HG03060 (cell line): Measurements from ENCODE around the gene MSI2.

Source experiments
- ATAC-seq: cut with Tn5 transposase; IDR thresholded peaks from one replicate; pipeline ENCODE4 v1.9.1; 2021; ENCODE audit warnings: low read depth, moderate number of reproducible peaks; ENCODE audit not compliant: unreplicated experiment

The MSI2 gene

DNA sequence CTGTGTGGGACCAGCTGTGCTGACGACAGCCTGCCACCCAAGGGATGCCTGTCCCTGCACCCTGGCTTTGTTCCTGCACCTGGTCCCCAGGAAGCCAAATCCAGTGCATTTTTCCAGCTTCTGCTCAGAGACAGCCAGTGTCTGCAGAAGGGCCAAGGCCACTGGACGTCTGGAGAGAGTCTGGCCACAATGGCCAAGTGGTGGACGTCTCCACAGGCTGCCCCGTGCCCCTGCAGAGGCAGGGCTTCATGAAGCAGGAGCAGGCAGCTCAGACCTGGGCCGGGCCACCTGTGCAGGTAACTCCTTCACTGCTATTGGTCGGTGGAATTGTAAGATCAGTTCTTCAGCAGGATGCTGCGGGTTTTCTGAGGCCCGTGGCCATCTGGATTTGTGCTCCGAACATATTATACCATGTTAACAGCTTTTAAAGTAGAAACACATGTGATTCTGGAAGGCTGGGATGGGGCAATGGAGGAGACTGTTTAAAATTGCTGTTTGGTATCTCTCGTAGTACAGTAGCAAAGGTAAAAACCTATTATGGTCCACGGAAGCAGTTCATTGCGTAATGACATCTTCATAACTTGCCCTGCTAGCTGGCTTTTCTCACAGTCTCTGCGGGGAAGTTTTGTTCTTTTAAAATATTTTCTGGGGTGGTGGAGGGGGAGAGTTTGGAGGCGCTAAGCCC lies 303.5 kb downstream of the MSI2 start:
- ATAC-seq, result no peak

- ATAC-seq, result no peak
Measured at GRCh38 chr17:57560319-57560705, 304.0 kb downstream of the MSI2 start.

- ATAC-seq, result no peak
Measured at GRCh38 chr17:57561072-57561861, 304.9 kb downstream of the MSI2 start.

DNA sequence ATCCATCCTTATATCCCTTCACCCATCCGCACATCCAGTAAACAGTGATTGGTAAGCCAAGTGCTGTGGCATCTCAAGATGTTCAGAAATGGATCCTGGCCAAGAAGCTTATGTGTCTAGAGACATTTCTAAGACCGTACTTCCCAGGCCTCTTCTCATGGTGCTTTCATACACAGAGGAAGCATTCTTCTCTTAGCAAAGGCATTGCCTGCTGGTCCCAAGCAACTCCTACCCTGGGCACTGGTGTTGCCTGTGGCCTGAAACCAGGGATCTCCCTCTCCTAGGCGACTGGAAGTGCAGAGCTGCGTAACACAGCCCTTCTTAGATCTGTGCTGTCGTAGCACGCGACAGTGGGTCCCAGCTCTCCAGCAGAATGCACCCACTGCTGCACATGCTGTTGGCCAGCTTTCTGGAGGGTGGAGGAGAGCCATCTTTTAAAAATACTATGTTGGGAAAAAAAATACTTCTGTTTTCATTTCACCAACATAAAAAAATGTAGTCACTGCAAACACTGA lies 305.9 kb downstream of the MSI2 start:
- ATAC-seq, result no peak

DNA sequence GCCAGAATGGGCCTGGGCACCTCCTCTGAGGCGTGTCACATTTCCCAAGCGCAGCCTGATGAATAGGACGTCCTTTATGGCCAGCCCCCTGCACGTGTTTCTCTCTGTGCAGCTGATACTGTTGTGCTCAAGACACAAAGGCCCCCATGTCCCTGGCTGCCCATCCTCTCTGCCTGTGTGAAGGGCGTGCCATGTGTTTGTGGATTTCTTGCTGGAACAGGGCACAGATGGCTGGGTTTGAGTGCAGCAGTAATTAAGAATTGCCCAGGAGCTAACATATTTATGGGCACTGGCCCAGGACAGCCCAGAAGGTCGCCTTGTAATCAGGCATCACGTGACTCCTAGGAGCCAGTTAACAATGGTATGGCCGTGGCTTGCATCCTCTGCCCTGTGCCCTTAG lies 307.6 kb downstream of the MSI2 start:
- ATAC-seq, result no peak

DNA sequence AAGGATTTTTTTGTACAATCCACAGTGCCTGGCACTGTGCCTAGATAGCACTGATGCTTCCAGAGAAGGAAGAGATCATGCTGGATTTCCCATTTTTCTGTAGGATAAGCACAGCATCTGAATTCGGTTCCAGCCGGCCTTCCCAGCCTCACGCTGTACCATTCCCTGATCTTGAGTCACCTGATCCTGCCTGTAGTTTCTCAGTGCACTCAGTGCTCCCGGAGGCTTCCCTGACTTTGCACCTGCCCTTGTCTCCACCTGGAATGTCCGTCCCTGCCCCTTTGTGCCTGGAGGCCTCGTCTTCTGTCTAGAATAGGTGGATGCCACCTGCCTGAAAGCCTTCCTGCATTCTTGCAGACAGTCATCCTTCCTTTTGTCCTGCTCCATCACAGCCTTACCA lies 308.9 kb downstream of the MSI2 start:
- no peak for ATAC-seq

DNA sequence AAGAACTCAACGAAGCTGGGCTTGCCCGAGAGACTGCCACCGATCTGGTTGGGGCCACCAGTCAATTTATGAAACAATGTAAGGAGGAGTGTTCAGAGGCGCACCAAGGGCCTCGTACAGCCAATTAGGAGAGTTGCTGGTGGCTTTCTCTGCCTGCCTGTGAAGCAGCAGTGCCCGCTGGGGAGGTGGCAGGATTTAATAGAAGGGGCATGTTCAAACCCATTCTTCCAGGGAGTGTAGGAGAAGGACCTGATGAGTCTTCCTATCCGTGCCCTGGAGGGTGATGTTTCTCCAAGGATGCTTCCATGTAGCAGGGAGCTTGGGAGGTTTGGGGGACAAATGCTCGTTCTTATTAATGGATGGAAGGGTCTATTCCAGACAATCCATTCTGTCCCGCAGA lies 310.4 kb downstream of the MSI2 start:
- ATAC-seq, result no peak

DNA sequence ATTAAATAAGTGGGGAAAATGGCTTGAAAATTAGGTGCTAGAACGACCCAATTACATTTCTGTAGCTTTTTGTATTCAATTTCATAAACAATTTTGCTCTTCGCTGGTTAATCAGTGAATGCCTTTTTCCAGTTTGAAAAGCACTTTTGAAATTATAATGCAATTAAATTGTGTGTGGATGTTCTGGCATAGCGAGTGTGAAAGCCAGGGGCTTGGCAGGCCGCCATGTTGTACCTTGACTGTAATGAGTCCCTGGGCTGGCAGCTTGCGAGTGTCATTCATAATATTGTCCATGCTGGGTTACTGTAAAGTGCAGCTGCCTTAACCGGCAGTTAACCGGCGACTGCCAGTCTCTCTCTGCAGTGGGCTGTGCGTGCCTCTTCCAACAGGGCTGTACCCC lies 310.9 kb downstream of the MSI2 start:
- no peak for ATAC-seq

DNA sequence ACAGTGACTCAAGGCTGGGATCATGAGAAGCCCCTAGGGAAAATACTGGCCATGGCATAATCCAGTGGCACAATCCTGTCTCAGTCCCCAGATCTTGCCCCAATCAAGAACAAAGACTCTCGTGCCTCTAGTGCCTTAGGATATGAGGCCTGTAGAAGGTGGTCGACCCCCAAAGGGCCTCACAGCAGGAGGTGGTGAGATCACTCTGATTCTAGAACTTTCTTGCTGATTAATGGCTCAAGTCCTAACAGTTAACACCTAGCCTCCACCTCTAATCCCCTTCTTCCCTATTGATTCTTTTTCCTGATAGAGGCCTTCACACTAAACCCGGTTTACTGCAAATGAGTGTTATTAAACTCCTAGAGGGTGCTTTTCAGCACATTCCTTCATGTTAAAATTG lies 312.0 kb downstream of the MSI2 start:
- ATAC-seq, result no peak

DNA sequence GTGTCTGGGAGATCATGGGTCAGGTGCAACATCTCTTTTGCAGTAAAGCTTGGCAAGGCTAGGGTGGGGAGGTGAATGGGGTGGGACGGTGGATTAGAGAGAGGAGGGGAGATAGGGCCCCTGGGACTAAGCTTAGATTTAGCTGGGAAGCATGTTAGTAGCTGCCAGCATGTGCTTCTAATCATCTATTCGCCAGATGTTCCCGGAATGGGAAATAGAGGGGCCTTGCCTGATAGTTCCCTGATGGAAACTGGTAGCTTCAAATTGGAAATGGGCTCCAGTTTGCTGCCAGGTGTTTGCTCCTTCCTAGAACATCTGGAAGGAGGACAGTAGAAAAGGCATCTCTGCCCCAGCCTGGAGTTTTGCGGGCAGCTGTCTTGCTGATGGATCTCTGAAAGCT lies 312.7 kb downstream of the MSI2 start:
- no peak for ATAC-seq

DNA sequence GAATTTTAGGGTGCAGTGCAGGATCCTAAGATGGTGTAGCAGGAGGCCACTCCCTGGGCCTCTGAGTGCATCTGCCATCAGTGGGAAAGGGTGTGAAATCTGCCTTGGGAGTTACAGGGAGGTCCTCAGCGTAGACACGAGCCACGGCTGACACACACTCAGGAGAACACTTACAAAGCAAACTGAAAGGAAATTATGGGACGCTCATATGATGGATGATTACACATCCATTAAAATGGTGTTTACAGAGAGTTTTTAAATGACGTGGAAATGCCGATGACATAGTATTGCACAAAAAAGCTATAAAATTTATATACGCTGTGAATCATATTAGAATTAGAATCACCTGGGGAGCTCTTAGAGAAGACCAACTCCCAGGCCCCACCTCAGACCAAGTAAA lies 313.5 kb downstream of the MSI2 start:
- no peak for ATAC-seq

DNA sequence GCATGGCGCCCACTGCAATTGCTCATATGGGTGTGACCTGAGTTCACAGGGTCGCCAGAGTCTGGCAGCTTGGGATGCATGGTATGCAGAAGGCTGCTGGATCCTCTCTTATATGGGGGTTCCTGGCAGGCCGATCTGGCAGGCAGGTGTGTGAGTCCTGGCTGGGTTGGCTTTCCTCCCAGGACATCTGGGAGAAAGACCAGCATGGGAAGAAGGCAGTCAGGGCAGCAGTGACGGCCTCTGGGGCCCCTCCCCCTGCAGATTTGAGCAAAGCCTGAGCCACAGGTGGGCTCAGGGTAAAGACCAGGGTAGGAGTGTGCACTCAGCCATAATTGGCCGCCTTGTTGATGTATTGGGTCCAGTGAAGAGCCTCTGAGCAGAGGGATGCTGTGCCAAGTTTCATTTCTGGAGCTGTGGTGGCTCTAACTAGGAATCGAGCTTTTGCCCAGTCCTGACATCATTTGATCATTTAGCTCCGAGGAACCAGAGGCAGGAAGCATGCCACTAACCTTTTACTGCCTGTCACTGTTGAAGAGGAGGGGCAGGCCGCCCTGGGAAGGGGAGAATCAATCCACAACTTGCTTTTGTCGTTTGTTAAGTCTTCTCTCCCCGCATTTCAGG lies 314.5 kb downstream of the MSI2 start:
- no peak for ATAC-seq

DNA sequence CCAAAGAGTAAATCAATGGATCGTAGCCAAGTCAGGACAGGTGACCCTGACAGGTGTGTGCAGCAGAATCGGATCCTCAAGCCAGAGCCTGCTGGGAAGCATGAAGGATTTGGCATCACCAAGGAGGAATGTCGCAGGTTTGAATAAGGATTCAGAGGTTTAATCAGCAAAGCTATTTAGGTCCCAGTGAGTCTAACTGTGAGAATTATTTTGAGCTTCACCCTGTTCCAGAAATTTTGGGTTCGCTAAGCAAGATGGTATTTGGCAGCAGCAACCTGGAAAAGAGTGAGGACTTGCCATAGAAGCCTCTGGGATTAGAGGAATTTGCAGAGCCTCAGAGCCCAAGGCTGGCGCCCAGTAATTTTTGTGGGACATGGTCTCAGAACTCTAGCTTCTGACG lies 315.7 kb downstream of the MSI2 start:
- ATAC-seq, result no peak

- no peak for ATAC-seq
Measured at GRCh38 chr17:57572600-57572999, 316.3 kb downstream of the MSI2 start.

DNA sequence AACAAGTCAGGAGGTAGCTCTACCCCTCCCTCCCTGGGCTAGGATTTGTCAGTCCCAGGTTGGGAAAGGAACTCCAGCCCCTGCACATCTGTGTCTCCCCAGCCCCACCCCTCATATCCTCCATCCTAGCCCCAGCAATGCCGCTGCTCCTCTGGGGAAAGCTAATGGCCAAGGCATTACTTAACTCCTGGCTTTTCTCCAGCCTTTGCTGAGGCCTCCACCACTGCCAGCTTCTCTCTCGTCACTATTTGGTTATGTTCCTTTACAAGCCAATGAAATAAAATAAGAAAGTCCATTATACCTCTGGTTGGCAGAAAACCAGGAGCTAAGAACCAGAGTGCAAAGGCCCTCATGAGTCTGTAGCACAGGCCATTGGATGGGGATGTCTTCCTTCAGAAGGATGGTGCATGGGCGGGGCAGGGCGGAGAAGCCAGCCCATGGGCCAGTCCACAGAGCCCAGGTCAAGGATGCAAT lies 317.8 kb downstream of the MSI2 start:
- ATAC-seq, result no peak

DNA sequence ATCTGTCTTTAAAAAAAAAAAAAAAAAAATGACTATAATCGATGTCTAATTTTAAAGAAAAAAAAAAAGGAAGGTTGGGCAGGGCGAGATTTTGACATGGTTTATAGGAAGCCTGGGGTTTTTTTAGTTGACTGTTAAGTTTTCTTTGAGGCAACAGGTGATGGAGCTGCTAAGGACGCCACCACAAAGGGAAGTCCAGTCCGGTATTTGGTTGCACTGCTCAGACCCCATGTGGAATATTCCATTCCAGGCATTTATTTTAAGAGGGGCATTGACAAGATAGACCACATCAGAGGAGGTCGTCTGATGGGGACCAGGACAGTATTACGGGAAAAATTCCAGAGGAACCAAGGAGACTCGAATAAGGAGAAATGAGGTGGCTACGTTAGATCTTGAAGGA lies 320.4 kb downstream of the MSI2 start:
- ATAC-seq, result no peak

DNA sequence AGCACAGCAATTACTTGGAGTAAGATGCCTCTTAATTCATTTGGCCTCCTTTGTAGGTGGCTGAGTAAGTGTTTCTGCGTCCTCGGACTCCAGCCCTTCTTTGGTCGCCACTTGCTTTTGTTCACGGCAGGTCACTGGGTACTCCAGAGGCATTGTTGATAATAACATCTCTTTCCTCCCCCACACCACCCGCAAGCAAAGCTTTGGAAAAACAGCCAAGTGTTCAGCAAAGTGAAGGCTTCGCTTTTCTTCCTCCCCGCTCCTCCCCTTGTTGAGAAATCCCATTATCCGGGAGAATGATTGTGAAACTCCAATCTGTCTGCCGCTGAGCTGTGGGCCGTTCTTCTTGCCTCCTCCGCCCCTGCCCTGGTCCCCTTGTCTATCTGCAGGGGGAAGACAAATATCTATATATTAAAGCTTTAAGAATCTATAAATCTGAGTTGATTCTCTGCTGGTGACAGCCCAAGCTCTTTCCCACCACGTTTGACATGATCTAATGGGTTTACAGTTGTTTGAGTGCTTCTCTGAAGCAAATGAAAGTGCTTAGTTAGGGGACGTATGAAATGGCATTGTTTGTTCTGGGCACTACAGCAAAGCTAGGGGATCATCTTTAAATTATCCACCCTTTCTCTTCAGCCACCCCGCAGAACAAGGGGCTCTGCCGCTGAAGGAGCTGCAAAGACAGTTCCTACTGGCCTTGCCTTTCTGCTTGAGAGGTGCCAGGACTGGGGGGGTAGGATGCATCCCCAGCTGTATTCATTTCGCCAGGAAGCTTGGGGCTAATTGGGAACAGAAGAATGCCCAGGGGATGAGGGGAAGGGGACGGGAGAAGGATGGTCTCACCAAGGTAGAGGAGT lies 321.7 kb downstream of the MSI2 start:
- no peak for ATAC-seq

- no peak for ATAC-seq
Measured at GRCh38 chr17:57578608-57579225, 322.4 kb downstream of the MSI2 start.

- no peak for ATAC-seq
Measured at GRCh38 chr17:57579245-57579644, 322.9 kb downstream of the MSI2 start.

DNA sequence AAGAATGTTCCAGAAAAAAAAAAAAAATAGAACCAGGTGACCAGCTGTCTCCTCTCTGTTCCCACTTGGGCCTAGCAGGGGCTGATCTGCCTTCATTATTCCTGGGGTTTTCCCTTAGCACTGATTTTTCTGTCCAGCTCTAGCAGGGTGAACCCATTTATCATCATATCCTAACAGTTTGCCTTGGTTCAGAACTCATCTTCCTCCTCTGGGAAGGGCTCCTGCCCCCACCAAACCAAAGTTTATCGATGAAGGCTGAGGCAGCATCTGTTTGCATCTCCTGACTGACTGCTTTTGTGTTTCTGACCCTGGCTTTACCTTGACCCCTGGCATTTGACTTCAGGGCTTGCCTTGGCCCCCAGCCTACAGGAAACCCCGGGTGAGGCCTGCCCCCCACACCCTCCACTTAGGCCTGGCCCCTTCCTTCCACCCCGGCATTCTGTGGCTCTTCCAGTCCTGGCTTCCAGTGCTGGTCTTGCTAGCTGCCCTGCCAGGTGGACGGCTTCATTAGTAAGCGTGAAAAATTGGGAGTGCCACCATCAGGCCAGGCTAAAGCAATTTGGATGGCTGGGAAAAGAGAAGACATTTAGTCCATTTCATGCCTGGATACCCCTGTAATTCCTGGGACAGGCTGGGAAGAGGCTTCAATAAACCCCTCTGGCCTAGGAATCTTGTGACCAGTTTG lies 323.9 kb downstream of the MSI2 start:
- ATAC-seq, result no peak
